K562 (cell line): ENCODE results near the gene SRC. TPM values are rescaled to one million over a fixed set of nuclear protein-coding genes. Genes with fewer than 3 reads are reported as not detected.

Experiments
- ATAC-seq: fragments of 200-7000 bp; cut with Tn5 transposase; 3 replicates; pipeline ENCODE4 v1.9.1; 2020; ENCODE audit warnings: moderate library complexity
- BruUV-seq: library from RNA; stranded (reverse); fragments of 400-500 nt; replicated peaks from 2 replicates; lab custom pipeline; 2021; lab: Mats Ljungman, UMichigan
- CTCF ChIA-PET: fragments of 300-600 bp; formaldehyde crosslinking; extraction: SDS; loops from one replicate; lab custom pipeline; 2021; ENCODE audit warnings: low intra/inter-chr PET ratio; lab: Yijun Ruan, JAX
- POLR2A ChIA-PET: fragments of 300-600, 350-650 bp; sonication (Branson Sonifier 250); formaldehyde crosslinking; extraction: SDS; loops from one replicate; lab custom pipeline; 2021; ENCODE audit warnings: antibody characterized with exemption, inconsistent platforms; lab: Yijun Ruan, JAX
- DNase-seq, 4 experiments: peaks; one replicate each; pipeline versions ENCODE4 v3.0.0 to v3.0.0-alpha.2; 2011 to 2018; ENCODE audit warnings: low spot score in 3 of 4, mixed read lengths in 3 of 4; ENCODE audit errors: extremely low read depth in 1 of 4
- FAIRE-seq: peaks from 2 replicates; lab custom pipeline; 2011; peaks lifted over from hg19 to GRCh38; lab: Jason Lieb, UNC
- H2AFZ ChIP-seq: 2 replicates; pipeline ENCODE4 v1.6.0; 2011; ENCODE audit warnings: low read depth, low read length, control low read depth, inconsistent platforms
- H3K27ac ChIP-seq: fragments of 200-600 bp; 3 replicates; pipeline ENCODE4 v1.8.0; 2011; ENCODE audit warnings: low read depth, mild to moderate bottlenecking, control low read depth, inconsistent platforms, low read length, moderate library complexity, mixed read lengths; ENCODE audit errors: extremely low read depth
- H3K27me3 ChIP-seq, 2 experiments: fragments of 300-600 bp in 1 of 2; 2 replicates in 1 of 2; 3 replicates in 1 of 2; pipeline versions ENCODE4 v1.6.0 to v1.8.0; 2011; ENCODE audit warnings: inconsistent platforms in 2 of 2, low read length in 2 of 2, mild to moderate bottlenecking in 1 of 2, mixed read lengths in 1 of 2, moderate library complexity in 1 of 2; ENCODE audit not compliant: control insufficient read depth in 2 of 2, insufficient read depth in 2 of 2
- H3K36me3 ChIP-seq: fragments of 300-600 bp; 3 replicates; pipeline ENCODE4 v1.8.0; 2011; ENCODE audit warnings: mild to moderate bottlenecking, low read length, inconsistent platforms; ENCODE audit not compliant: control insufficient read depth, insufficient read depth
- H3K4me1 ChIP-seq, 2 experiments: fragments of 200-600 bp in 1 of 2; replicated peaks in 1 of 2; 2 replicates in 1 of 2; 3 replicates in 1 of 2; pipeline versions ENCODE4 v1.5.1 to v1.8.0; 2011; ENCODE audit warnings: inconsistent platforms in 2 of 2, low read length in 2 of 2, mild to moderate bottlenecking in 1 of 2, mixed read lengths in 1 of 2, moderate library complexity in 1 of 2; ENCODE audit not compliant: control insufficient read depth in 2 of 2, insufficient read depth in 2 of 2
- H3K4me2 ChIP-seq: 2 replicates; pipeline ENCODE4 v1.6.1; 2011; ENCODE audit warnings: low read length, control low read depth, inconsistent platforms, mixed read lengths; ENCODE audit not compliant: insufficient read depth
- H3K4me3 ChIP-seq: fragments of 200-600 bp; sonication (generic), shearing (Covaris generic); 2 replicates; pipeline ENCODE4 v1.5.1; 2016; ENCODE audit warnings: control low read depth, inconsistent platforms
- H3K79me2 ChIP-seq: fragments of 200-600 bp; 3 replicates; pipeline ENCODE4 v1.8.0; 2011; ENCODE audit warnings: low read length, inconsistent platforms; ENCODE audit not compliant: control insufficient read depth, insufficient read depth
- H3K9ac ChIP-seq, 2 experiments: 2 replicates each; pipeline versions ENCODE4 v1.6.0 to v1.6.1; 2011; ENCODE audit warnings: low read depth in 2 of 2, low read length in 2 of 2, control low read depth in 1 of 2, inconsistent platforms in 1 of 2, mild to moderate bottlenecking in 1 of 2, mixed read lengths in 1 of 2; ENCODE audit not compliant: insufficient read depth in 1 of 2
- H3K9me1 ChIP-seq: one replicate; pipeline ENCODE4 v1.6.0; 2011; ENCODE audit warnings: inconsistent platforms, mild to moderate bottlenecking, low read length, moderate library complexity; ENCODE audit not compliant: control insufficient read depth, insufficient read depth
- H3K9me3 ChIP-seq: replicated peaks from 2 replicates; pipeline ENCODE4 v1.5.1; 2011; ENCODE audit warnings: low read depth, low read length, inconsistent platforms; ENCODE audit not compliant: control insufficient read depth, insufficient read depth
- H4K20me1 ChIP-seq: replicated peaks from 2 replicates; pipeline ENCODE4 v1.6.1; 2011; ENCODE audit warnings: low read length, inconsistent platforms, mixed read lengths; ENCODE audit not compliant: control insufficient read depth, insufficient read depth
- BRCA1 ChIP-seq, 2 experiments: fragments of 450-650 bp in 1 of 2; sonication (generic) in 1 of 2; formaldehyde crosslinking in 1 of 2; IDR thresholded peaks; 2 replicates each; pipeline versions ENCODE4 v1.5.0 to v1.6.1; 2017 to 2020; ENCODE audit warnings: mild to moderate bottlenecking in 1 of 2, missing genetic modification reagents in 1 of 2
- CBFB ChIP-seq: sonication (generic); formaldehyde crosslinking; IDR thresholded peaks from 2 replicates; pipeline ENCODE4 v1.4.0; 2020; ENCODE audit warnings: mild to moderate bottlenecking, missing genetic modification reagents
- EHMT2 ChIP-seq: fragments of 450-650 bp; IDR thresholded peaks from 2 replicates; pipeline ENCODE4 v1.6.1; 2018; ENCODE audit warnings: antibody characterized with exemption
- ERF ChIP-seq: fragments of 450-650 bp; formaldehyde crosslinking; IDR thresholded peaks from 2 replicates; pipeline ENCODE4 v1.4.0; 2020; ENCODE audit warnings: mild to moderate bottlenecking, mixed read lengths
- POLR2B ChIP-seq: fragments of 450-650 bp; IDR thresholded peaks from 2 replicates; pipeline ENCODE4 v1.6.1; 2018; ENCODE audit warnings: low read depth; ENCODE audit not compliant: partially characterized antibody
- SMAD4 ChIP-seq: fragments of 250-450 bp; sonication (Bioruptor Pico); conservative IDR thresholded peaks from 2 replicates; pipeline ENCODE4 v1.8.0; 2021; ENCODE audit warnings: inconsistent platforms, mild to moderate bottlenecking, moderate library complexity
- TFAM ChIP-seq: fragments of 250-450 bp; sonication (Bioruptor Pico); conservative IDR thresholded peaks from 2 replicates; pipeline ENCODE4 v1.5.0; 2021; ENCODE audit warnings: mild to moderate bottlenecking, moderate library complexity
- THRAP3 ChIP-seq: fragments of 450-650 bp; IDR thresholded peaks from 2 replicates; pipeline ENCODE4 v1.6.1; 2016; ENCODE audit warnings: mild to moderate bottlenecking, inconsistent platforms, borderline replicate concordance
- ZNF551 ChIP-seq: fragments of 250-450 bp; sonication (Bioruptor Pico); IDR thresholded peaks from 2 replicates; pipeline ENCODE4 v1.5.0; 2021; ENCODE audit warnings: mild to moderate bottlenecking, moderate library complexity
- ZNF740 ChIP-seq, 3 experiments: fragments of 200-800 bp in 1 of 3; sonication (Bioruptor generic) in 1 of 3; sonication (generic) in 1 of 3; formaldehyde crosslinking in 1 of 3; IDR thresholded peaks; 2 replicates each; pipeline versions ENCODE4 v1.6.1 to v1.8.0; 2016 to 2022; ENCODE audit warnings: mild to moderate bottlenecking in 2 of 3, missing compliant biosample characterization in 2 of 3, missing genetic modification characterization in 2 of 3, missing genetic modification reagents in 1 of 3
- ZNF780A ChIP-seq: fragments of 250-450 bp; sonication (Bioruptor Pico); IDR thresholded peaks from 2 replicates; pipeline ENCODE4 v1.5.0; 2021; ENCODE audit warnings: mild to moderate bottlenecking
- WGBS: fragments of 100-300 bp; shearing (Covaris generic); methylation state at CpG from one replicate; pipeline ENCODE4 v1.1.6; 2016; ENCODE audit warnings: low coverage, mixed read lengths; ENCODE audit not compliant: insufficient coverage; ENCODE audit errors: missing lambda C conversion rate; 5-methylcytosine and 5-hydroxymethylcytosine counted together
- in situ Hi-C: fragments of 300-500 bp; cut with MboI; formaldehyde crosslinking; loops from 4 replicates; pipeline ENCODE4 v1.15.0; 2018; ENCODE audit warnings: inconsistent platforms, mixed read lengths
- intact Hi-C: fragments of 100-400 bp; cut with micrococcal nuclease; formaldehyde crosslinking; loops from 2 replicates; pipeline ENCODE4 v1.14.2; 2022
- polyA plus RNA-seq, 8 experiments: library from polyadenylated mRNA; depleted of rRNA in 4 of 8; stranded (reverse) in 5 of 8; unstranded in 3 of 8; fragments of >200 nt; fragmentation: Nextera tagmentation in 2 of 8; fragmentation: Illumina TruSeq in 1 of 8; extraction: Ambion mirVana in 2 of 8; extraction: Trizol in 1 of 8; gene quantifications; 2 replicates each; pipeline versions ENCODE4 v1.2.1 to v1.2.3, GENCODE V29; 2011 to 2014; ENCODE audit warnings: inconsistent platforms in 1 of 8, missing spikeins in 1 of 8
- total RNA-seq, 7 experiments: library from RNA; depleted of rRNA in 6 of 7; stranded (reverse); fragments of >200 nt in 6 of 7; fragmentation: Illumina TruSeq in 2 of 7; extraction: Trizol in 2 of 7; gene quantifications; 2 replicates each; pipeline versions ENCODE4 v1.2.1 to v1.2.3, GENCODE V29; 2011 to 2021; ENCODE audit warnings: low replicate concordance in 1 of 7

Gene SRC
- total and polyA plus RNA-seq, 9 of the 15 experiments (the other 6 are each of a cell fraction or from before 2014, with no cell fraction given) = 0.06 to 8.5 (median 3.1) TPM

GRCh38 chr20:37442986-37443385 lies 97.0 kb downstream of the SRC start:
- Histone ChIP-seq H3K4me3 (no peak overlapping the region), H3K36me3 (no peaks in the 10 kb centered on the region), H3K27ac (no peak overlapping the region), H3K27me3 (peaks cover 4 to 58% of the 10 kb centered on the region in 2 experiments), H3K4me1 (no peaks in the 10 kb centered on the region), H3K9me3 (no peaks in the 10 kb centered on the region), H3K9me1 (no peaks in the 10 kb centered on the region), H3K4me2 (no peak overlapping the region), H4K20me1 (no peaks in the 10 kb centered on the region; the same call in 1 of the 2 replicates), H3K9ac (no peak overlapping the region), H2AFZ (no peak overlapping the region), H3K79me2 (no peaks in the 10 kb centered on the region)
- WGBS = 0% methylated on average over 3 of the region's 3 CpGs
- intact Hi-C loops = no loop called here
- no peak for ATAC-seq
- CTCF ChIA-PET = no interaction called here
- no peak for DNase-seq
- in situ Hi-C loops = no loop called here
- POLR2A ChIA-PET = interaction anchor here (0.6 to 0.9 kb wide), 2 partner anchors 17 to 130 kb away, joined by 3 to 4 read pairs; no protein-coding TSS in a partner anchor
- FAIRE-seq = no peak
- no peak for TF ChIP-seq THRAP3
- no TSS peak for BruUV-seq

- H3K4me2 ChIP-seq = no peak overlapping the region
- CTCF ChIA-PET = no interaction called here
- DNase-seq (no peak), FAIRE-seq (no peak), ATAC-seq (no peak)
- no peaks in the 10 kb centered on the region; the same call in 1 of the 2 replicates for H4K20me1 ChIP-seq
- H3K27me3 ChIP-seq = peaks cover 4 to 59% of the 10 kb centered on the region in 2 experiments
- no peak overlapping the region for H2AFZ ChIP-seq
- BruUV-seq = no TSS peak
- H3K9me3 ChIP-seq = no peaks in the 10 kb centered on the region
- 0% methylated on average over 4 of the region's 4 CpGs for WGBS
- in situ Hi-C loops = no loop called here
- H3K36me3 ChIP-seq = no peaks in the 10 kb centered on the region
- POLR2A ChIA-PET = interaction anchor here (0.7 to 0.9 kb wide), 2 partner anchors 17 to 114 kb away, joined by 3 read pairs; no protein-coding TSS in a partner anchor
- no peak overlapping the region for H3K9ac ChIP-seq
- H3K27ac ChIP-seq = no peak overlapping the region
- no peaks in the 10 kb centered on the region for H3K9me1 ChIP-seq
- H3K4me3 ChIP-seq = no peak overlapping the region
- no peaks in the 10 kb centered on the region for H3K79me2 ChIP-seq
- H3K4me1 ChIP-seq = no peaks in the 10 kb centered on the region
- intact Hi-C loops = no loop called here
- TF ChIP-seq ZNF740 (CRISPR knock-in tag; IDR thresholded peaks at IDR 0.05) (no peak), ZNF740 (tag; IDR thresholded peaks at IDR 0.05) (no peak), POLR2B (no peak), SMAD4 (CRISPR knock-in tag) (no peak), TFAM (no peak), ERF (CRISPR knock-in tag) (no peak), ZNF551 (CRISPR knock-in tag) (no peak), EHMT2 (no peak), BRCA1 (IDR thresholded peaks at IDR 0.05) (no peak), BRCA1 (CRISPR knock-in tag; IDR thresholded peaks at IDR 0.05) (no peak), ZNF780A (CRISPR knock-in tag) (no peak), CBFB (CRISPR knock-in tag) (no peak)
Observed at GRCh38 chr20:37443596-37443995, 97.7 kb downstream of the SRC start.
